Measurements from ENCODE around the gene CHRNA9. TPM values are rescaled to one million over a fixed set of nuclear protein-coding genes. Genes with fewer than 3 reads are reported as not detected.
"Not testable (repeated sequence)": the region's sequence is repeated elsewhere in the genome, so short reads cannot be mapped to it uniquely, and the experiment has no call there.

Gene CHRNA9
- total RNA-seq, 1 donor from 2014 or later = 0.43 TPM

- TF ChIP-seq CTCF (IDR thresholded peaks at IDR 0.05; ENCODE audit: unreplicated experiment) = no peak
- no peaks in the 10 kb centered on the region for H3K4me1 Mint-ChIP-seq (ENCODE audit: low read depth)
- no peak overlapping the region for H3K27ac Mint-ChIP-seq
- H3K9me3 Mint-ChIP-seq (ENCODE audit: low read depth) = no peaks in the 10 kb centered on the region
- no peaks in the 10 kb centered on the region for H3K27me3 Mint-ChIP-seq
- no peak for DNase-seq (ENCODE audit: low spot score, unreplicated experiment)
- H3K36me3 Mint-ChIP-seq (ENCODE audit: insufficient read depth) = no peaks in the 10 kb centered on the region
- H3K4me3 Mint-ChIP-seq (ENCODE audit: low read depth) = no peak overlapping the region
These were observed 45.5 kb downstream of the CHRNA9 start for GRCh38 chr4:40380647-40381046.

- Mint-ChIP-seq H3K27me3 (no peaks in the 10 kb centered on the region), H3K4me3 (ENCODE audit: low read depth) (no peak overlapping the region), H3K9me3 (ENCODE audit: low read depth) (no peaks in the 10 kb centered on the region), H3K4me1 (ENCODE audit: low read depth) (no peaks in the 10 kb centered on the region), H3K36me3 (ENCODE audit: insufficient read depth) (no peaks in the 10 kb centered on the region), H3K27ac (no peak overlapping the region)
- no peak for DNase-seq (ENCODE audit: low spot score, unreplicated experiment)
- TF ChIP-seq CTCF (IDR thresholded peaks at IDR 0.05; ENCODE audit: unreplicated experiment) = no peak
These were observed 53.1 kb downstream of the CHRNA9 start for GRCh38 chr4:40388239-40388638.

GRCh38 chr4:40389986-40390385, 54.9 kb downstream of the CHRNA9 start:
- no peak for DNase-seq (ENCODE audit: low spot score, unreplicated experiment)
- Mint-ChIP-seq H3K27ac (no peak overlapping the region), H3K4me1 (ENCODE audit: low read depth) (no peaks in the 10 kb centered on the region), H3K4me3 (ENCODE audit: low read depth) (no peak overlapping the region), H3K27me3 (no peaks in the 10 kb centered on the region), H3K36me3 (ENCODE audit: insufficient read depth) (no peaks in the 10 kb centered on the region), H3K9me3 (ENCODE audit: low read depth) (no peaks in the 10 kb centered on the region)
- no peak for TF ChIP-seq CTCF (IDR thresholded peaks at IDR 0.05; ENCODE audit: unreplicated experiment)

DNA sequence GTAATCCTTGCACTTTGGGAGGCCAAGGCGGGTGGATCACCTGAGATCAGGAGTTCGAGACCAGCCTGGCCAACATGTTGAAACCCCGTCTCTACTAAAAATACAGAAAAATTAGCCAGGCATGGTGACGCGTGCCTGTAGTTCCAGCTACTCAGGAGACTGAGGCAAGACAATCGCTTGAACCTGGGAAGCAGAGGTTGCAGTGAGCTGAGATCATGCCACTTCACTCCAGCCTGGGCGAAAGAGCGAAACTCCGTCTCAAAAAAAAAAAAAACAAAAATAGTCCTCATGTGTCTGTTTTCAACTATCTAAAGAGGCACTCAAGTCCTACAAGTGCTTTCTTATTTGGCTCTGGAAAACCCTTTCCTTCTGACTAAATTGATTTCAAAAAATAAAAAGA, 57.1 kb downstream of the CHRNA9 start:
- H3K27ac Mint-ChIP-seq; DNase-seq (ENCODE audit: low spot score, unreplicated experiment); H3K27me3 Mint-ChIP-seq; H3K4me1 Mint-ChIP-seq (ENCODE audit: low read depth); H3K4me3 Mint-ChIP-seq (ENCODE audit: low read depth); H3K9me3 Mint-ChIP-seq (ENCODE audit: low read depth); H3K36me3 Mint-ChIP-seq (ENCODE audit: insufficient read depth): not testable (repeated sequence)

- H3K27me3 Mint-ChIP-seq = no peaks in the 10 kb centered on the region
- H3K9me3 Mint-ChIP-seq (ENCODE audit: low read depth) = no peaks in the 10 kb centered on the region
- no peak for TF ChIP-seq CTCF (IDR thresholded peaks at IDR 0.05; ENCODE audit: unreplicated experiment)
- H3K4me1 Mint-ChIP-seq (ENCODE audit: low read depth) = peaks cover 2% of the 10 kb centered on the region
- H3K27ac Mint-ChIP-seq = no peak overlapping the region
- no peak overlapping the region for H3K4me3 Mint-ChIP-seq (ENCODE audit: low read depth)
- no peaks in the 10 kb centered on the region for H3K36me3 Mint-ChIP-seq (ENCODE audit: insufficient read depth)
- no peak for DNase-seq (ENCODE audit: low spot score, unreplicated experiment)
These were observed 59.1 kb downstream of the CHRNA9 start for GRCh38 chr4:40394236-40394635.

DNA sequence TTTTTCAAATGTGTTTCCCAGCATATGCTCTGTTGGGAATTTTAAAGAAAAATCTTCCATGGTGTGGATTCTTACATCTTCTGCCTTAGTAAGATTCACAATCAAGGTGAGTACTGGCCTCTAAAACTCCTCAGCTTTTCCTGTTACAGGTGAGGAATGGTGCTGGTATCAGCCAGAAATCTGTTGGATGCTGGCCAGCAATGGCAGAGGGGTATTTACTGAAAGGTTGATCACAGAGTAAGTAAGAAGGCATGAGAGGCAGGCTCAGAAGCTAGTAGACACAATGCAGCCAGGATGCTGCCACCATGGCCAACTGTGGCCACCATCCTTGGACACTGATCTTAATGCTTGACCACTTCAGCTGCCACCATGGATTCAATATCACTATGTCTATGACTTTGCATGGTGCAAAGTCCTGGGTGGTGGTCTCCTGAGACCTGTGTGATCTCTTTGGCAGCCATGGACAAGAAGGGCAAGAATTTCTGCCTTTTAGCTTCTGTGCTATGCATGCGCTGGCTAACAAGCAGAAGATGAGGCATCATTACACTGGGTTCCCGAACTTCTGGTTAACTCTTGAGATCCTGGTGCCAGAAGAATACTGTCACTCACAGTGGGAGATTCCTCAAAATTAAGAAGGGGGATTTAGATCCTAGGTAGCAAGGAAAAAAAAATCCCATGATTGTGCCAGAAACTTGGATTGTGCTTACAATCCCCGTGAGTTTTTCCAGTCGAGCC, 60.2 kb downstream of the CHRNA9 start:
- Mint-ChIP-seq H3K27ac (no peak overlapping the region), H3K36me3 (ENCODE audit: insufficient read depth) (no peaks in the 10 kb centered on the region)
- TF ChIP-seq CTCF (IDR thresholded peaks at IDR 0.05; ENCODE audit: unreplicated experiment) = no peak

More for the DNA sequence above, 60.2 kb downstream of the CHRNA9 start:
- Mint-ChIP-seq H3K4me3 (ENCODE audit: low read depth) (no peak overlapping the region), H3K4me1 (ENCODE audit: low read depth) (peaks cover 2% of the 10 kb centered on the region), H3K27me3 (no peaks in the 10 kb centered on the region), H3K9me3 (ENCODE audit: low read depth) (no peaks in the 10 kb centered on the region)
- no peak for DNase-seq (ENCODE audit: low spot score, unreplicated experiment)

All from progenitor cell of endocrine pancreas (in vitro differentiated cells).